ENCODE results near the gene FCHSD2.

The FCHSD2 gene

DNA sequence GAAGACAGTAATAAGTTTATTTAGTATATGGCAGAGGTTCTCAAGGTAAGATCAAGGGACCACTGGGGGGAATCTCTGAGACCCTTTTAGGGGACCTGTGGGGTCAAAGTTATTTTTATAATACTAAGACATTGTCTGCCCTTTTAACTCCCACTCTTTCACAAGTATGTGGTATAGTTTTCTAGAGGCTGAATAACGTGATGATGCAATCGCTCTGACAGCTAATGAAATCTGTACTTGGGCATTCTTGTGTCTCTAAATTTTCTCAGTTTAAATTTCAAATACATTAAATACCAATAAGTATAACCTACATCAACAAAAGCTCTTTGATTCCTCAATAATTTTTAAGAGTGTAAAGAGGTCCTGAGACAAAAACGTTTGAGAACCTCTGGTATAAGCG lies 180.0 kb downstream of the FCHSD2 start:
- DNase-seq, result no peak

DNA sequence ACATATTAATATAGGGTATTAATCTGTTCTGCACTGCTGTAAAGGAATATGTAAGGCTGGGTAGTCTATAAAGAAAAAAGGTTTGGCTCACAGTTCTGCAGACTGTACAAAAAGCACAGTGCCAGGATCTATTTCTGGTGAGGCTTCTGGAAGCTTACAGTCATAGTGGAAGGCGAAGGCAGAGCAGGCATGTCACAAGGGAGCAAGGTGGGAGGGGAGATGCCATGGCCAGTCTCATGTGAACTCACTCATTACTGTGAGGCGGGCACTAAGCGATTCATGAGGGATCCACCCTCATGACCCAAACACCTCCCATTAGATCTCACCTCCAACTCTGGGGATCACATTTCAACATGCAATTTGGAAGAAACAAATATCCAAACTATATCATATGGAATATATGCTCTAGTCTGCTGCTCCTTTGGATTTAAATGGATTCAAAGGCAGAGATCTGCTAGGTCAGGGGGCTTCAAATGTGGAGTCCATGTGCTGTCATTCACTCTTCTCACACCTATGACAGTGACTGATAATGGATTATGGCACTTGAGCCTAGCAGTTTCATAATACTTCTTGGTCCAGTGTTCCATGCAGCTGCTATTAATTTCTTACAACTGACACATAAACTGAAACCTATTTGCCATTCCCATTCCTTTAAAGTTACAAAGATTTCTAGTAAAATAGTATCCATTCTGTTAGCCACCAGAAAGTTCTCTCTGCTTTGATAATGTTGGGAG lies 182.0 kb downstream of the FCHSD2 start:
- DNase-seq, result no peak

DNA sequence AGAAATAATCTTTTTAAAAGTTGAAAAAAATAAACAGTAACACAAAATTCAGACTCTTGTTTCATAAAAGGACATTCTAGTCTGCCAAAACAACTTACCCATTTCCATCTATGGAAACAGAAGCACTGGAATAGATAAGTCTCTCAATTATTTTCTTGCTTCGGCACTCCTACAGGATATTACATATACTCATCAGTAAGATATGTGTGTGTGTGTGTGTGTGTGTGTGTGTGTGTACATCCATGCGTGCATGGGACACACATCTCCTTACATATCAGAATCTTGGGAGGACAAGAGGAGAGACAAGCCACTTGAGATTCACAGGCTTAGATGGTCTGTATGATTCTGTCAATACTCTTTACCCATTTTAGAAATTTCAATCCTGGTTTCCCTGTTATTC lies 183.3 kb downstream of the FCHSD2 start:
- DNase-seq, result no peak

DNA sequence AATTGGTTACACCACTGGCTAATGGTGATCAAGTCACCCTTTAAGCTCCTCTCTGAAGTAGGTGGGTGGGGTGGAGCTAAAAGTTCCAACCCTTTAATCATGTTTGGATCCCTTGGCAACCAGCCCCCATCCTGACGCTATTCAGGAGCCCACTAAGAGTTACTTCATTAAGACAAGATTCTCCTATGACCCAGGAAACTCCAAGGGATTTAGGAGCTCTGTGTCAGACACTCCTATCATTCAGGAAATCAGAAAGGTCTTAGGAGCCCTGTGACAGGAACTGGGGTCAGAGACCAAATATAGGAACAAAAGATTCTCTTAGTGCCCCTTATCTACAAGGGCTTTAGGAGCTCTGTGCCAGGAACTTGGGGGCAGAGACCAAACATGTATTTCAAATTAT lies 186.7 kb downstream of the FCHSD2 start:
- DNase-seq, result no peak

DNA sequence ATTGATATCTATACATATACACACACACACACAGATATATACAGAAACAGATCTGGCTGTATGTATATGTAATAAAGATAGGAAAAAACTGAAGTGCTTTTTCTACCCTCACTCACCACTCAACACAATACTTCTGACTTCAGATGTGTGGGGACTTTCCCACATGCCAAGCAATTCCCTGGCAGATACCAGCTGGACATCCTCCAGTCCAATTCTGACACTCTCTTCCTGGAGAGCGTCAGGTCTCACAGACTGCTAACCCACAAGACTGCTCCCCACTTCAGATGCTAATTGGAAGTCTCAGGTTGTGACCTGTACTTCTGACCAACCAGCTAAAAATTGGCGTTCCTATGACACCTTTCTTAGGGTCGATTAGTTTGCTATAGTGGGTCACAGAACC lies 187.3 kb downstream of the FCHSD2 start:
- no peak for DNase-seq

DNA sequence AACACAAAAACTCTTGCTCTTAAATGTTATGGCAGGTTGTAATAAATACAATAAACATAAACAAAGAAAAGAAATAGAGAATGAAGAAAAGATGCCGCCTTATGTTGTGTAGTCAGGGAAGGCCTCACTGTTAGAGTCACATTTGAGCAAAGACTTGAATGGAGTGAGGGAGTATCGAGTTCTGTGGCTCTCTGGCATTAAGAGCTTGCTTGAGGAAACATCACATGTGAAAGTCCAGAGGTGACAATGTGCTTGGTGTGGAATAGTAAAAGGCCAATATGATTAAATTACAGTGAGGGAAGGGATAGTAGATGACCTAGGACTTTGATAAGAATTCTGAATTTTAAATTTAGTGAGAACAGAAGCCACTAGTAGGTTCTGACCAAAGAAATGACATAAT lies 188.5 kb downstream of the FCHSD2 start:
- no peak for DNase-seq

DNA sequence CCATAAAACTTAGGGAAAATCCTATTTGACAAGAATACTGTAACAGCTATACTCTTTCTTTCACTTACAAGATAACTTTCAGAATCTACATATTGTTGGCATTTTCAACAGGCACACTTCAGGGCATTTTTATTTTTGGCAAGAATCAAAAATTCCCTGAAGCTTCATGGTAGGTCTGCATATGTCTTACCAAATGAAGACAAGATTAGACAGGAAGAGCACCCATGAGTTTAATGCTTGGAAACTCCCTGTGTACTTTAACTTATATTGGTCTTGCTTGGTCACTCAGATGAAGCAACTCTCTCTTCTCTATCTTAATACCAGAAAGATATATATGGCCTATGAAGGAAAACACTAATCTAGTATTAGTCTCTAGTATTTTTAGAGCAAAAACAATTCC lies 190.2 kb downstream of the FCHSD2 start:
- DNase-seq, result no peak

DNA sequence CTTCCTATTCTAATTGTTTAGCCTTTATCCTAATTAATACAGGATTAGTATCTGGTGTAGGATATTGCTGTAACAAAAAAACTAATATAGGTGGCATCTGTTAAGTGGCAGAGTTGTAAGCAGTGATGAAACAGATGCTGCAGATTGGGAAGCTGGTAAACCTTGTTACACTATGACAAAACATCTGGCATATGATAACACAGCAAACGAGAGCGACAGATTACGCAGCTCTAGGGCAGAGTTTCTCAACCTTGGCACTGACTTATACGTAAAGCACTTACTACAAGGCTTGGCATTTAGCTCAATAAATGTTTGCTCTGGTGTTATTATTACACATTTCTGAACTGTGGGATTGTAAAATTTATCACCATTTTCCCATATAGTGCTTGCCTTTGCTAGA lies 190.9 kb downstream of the FCHSD2 start:
- no peak for DNase-seq

DNA sequence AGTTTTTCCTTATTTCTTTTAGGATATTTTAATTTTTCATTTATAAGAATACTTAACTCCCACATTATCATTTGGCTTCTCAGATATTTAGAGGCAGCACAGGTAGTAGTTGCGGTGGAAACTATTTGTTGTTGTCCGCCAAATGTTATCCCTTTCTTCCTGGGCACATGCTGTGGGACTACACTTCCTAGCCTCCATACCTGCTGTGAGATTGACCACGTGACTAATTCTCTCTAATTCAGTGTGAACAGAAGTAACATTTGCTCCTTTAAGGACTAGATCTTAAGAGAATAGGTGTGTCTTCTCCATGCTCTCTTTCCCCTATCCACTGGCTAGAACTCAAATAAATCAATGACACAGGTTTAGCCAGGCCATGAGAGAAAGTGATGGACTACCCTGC lies 191.4 kb downstream of the FCHSD2 start:
- DNase-seq, result no peak

DNA sequence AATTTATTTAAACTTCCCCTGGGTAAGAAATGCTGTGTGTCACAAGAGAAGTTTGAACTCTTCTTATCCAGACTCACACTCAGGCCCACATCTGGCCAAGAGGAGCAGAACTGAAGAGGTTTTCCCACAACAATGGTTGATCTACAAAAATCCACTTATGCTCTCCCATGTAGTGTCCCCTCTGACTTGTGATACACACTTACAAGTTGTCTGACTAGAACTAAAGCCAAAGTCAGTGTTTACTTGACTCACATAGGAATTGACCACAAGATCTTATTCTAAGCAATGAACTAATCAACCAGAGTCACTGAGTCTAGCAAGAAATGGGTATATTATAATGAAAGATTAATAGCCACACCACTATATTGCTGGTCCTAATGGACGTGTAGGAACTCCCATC lies 194.9 kb downstream of the FCHSD2 start:
- no peak for DNase-seq

DNA sequence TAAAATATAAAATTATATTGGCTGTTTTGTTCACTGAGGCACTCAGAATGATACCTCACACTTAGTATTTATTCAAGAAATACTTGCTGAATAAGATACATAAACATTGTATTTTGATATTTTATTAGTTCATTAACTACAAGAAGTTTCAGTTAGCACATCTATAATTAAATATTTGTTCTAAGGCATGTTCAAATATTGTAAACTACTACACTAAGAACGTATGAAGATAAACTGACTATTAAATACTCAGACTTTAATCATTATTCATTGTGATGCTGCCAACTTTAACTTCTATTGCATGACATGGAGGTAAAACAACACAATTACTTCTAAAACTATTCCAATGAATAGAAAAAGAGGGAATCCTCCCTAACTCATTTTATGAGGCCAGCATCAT lies 198.5 kb downstream of the FCHSD2 start:
- DNase-seq, result no peak

DNA sequence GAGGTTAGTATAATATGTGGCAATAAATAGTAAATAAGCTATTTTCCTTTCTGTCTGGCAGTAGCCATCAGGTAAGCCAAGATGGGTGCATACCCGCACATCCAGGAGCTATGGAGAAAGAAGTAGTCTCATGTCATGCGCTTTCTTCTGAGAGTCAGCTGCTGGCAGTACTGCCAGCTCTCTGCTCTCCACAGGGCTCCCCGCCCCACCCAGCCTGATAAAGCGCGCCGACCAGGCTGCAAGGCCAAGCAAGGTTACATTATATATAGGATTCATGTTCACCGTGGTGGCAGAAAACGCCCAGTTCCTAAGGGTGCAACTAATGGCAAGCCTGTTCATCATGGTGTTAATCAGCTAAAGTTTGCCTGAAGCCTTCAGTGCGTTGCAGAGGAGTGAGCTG lies 201.7 kb downstream of the FCHSD2 start:
- DNase-seq, result no peak

DNA sequence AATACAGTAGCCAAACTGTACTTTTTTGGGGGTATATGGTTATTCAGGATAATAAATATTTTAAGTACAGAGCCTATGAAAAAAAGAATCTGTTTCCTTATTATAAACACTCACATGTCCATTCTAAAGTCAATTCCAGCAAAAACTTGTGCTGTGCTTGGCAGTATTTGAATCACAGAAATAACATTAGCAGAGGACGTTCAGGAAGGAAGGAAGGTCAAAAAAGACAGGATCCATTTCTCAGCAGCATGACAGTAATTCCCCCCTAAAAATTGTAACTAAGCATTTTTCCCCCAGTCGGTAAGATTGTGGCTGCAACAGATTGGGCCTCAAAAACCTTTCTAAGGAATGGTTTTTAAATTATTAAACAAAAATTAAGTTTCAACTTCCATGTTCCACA lies 203.1 kb downstream of the FCHSD2 start:
- DNase-seq, result no peak

DNA sequence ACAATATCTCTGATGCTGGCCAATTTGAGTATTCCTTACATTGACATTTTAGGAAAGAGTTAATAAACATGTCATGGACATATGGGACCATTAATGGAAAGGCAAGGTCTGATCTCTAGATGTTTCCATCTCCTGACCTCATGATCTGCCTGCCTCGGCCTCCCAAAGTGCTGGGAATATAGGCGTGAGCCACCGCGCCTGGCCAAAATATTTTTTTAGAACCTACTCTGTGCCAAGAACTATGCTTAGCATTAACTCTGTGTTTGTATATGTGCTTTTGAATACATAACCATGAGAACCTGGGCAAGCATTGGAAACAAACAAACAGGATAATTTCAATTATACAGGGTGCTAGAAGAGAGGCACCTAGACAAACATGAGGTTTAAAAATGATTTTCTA lies 204.7 kb downstream of the FCHSD2 start:
- no peak for DNase-seq

DNA sequence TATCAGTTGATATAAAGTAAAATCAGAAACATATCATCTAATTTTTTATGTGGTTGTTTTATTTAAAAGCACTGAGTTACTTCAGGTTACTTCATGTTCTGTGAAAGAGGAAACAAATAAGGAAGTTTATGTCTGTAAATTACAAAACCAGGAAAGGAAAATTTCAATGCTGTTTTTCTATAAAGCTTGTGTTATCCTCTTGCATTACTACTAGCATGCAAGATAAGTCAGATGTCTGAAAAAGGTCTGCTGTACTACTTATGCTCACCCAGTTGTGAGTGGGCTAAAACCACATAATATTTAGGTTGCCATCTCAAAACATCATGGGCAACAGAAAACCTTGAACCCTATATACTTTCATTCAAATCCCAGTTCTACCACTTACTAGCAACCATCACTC lies 206.4 kb downstream of the FCHSD2 start:
- DNase-seq, result no peak

DNA sequence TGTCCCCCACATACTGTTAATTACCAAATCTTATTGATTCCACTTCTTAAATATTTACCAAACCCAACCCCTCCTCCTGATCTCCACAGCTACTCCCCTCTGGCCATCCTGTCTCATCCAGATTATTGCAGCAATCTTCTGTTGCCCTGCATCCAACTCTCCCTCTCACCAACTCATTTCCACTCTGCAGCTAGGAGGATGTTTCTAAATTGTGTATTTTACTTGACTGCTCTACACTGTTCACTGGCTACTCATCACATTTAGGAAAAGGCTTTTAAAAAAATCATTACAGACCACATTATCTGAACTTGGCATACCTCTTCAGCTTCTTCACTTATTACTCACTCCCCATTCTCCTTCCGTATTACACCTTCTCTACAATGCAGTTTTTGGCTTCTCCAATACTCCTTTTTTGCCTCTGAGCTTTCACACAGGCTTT lies 210.0 kb downstream of the FCHSD2 start:
- no peak for DNase-seq

DNA sequence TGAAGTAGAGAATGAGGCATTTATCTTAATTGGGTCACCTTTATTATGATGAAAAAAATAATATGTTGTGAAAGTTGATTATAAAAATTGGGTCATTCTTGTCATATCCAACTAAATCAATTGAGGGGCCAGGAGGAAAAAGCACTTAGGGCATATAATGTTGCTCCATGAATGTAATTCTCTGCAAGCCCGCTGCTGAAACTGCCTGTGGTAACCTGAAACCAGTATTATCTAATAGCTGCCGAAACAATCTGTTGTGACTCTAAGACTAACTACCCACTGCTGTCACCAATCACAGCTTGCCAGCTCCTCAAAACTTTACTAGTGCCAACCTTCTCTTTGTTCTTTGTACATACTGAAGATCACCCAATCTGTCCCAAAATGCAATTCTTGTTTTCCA lies 212.1 kb downstream of the FCHSD2 start:
- no peak for DNase-seq

DNA sequence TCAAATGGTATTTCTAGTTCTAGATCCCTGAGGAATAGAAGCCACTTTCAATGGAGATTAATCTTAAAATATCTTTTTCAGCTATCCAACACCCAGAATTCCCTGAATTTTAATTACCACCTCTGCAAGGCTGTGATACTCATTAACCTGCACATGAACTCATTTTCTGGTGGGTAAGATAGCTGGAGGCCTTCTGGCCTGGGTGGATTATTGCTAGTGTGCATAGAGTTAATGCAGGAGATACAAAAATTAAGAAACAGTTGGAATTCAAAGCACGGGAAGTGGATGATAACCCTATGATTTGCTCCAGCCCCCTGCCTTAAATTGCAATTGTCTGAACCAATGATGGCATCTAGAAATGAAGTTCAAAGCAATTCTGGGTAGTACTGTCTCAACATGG lies 212.9 kb downstream of the FCHSD2 start:
- no peak for DNase-seq

DNA sequence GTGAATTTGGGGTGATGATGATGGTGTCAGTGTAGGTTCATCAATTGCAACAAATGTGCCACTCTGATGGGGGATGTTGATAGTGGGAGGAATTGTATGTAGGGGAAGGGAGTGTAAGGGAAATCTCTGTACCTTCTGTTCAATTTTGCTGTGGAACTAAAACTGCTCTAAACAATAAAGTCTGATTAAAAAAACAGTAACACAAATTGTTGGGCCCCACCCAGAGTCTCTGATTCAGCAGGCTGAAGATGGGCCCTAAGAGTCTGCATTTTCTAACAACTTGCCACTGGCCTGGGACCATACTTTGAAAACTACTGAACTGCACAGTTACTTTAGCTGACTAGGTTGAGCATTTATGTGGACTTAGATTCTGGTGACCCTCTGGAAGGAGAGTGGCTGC lies 214.7 kb downstream of the FCHSD2 start:
- no peak for DNase-seq

DNA sequence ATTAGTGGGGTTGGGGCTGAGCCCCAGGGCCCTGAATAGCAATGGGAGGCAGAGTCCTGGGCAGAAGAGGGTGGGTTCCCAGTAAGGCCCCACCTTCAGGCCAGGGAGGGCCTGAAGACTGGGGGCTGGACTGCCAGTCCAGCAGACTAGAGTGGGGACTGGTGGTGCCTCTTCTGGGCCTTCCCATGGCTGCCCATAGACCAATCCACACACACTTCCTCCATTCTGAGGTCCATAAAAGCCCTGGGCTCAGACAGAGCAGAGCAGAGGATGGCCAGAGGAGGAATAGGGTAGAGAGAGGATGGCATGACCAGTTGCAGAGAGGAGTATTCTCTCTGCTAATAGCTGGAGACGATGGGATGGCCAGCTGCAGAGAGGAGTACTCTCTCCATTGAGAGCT lies 216.0 kb downstream of the FCHSD2 start:
- DNase-seq, result no peak

DNA sequence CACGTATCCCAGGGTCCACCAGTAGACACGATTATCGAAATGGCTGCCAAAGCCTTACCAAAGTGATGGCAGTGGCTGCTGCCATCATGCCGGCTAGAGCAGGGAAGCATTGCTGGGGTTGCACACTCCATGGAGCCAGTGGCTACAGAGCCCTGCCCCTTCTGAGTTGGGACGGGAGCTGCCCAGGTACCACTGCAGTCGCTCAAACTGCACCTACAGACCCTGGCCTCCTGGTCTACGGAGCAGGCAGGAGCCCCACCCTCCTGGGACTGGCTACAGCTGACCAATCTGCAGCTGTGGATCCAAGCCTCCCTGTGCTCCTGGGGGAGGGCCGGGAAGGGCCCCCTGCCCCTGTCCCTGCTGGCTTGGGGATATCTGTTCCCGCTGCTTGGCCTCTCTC lies 216.5 kb downstream of the FCHSD2 start:
- no peak for DNase-seq

DNA sequence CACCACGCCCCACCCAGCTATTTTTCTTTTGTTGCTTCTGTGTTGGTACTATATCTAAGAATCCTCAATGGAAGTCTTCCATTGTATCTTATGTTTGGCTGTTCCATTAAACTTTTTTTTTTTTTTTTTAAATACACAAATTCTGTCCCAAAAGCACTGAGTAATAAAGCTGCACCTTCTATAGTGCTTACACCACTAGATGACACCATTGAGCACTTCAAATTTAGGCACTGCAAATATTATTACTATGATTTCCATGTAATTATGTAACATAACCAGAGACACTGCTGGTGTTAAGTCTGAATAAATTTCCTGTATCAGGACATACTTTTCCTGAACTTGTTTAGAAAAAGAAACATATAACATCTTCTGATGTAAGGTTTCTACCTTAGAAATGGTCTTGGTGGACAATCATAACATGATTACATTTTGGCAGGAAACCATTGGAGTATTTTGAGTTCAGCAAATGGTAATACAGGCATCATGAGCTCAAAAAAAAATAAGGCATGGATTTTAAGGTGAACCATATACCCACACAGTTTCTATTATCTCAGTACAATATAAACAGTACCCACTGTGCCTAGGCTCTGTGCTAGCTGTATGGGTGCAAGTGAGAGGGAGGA lies 217.4 kb downstream of the FCHSD2 start:
- DNase-seq, result no peak

DNA sequence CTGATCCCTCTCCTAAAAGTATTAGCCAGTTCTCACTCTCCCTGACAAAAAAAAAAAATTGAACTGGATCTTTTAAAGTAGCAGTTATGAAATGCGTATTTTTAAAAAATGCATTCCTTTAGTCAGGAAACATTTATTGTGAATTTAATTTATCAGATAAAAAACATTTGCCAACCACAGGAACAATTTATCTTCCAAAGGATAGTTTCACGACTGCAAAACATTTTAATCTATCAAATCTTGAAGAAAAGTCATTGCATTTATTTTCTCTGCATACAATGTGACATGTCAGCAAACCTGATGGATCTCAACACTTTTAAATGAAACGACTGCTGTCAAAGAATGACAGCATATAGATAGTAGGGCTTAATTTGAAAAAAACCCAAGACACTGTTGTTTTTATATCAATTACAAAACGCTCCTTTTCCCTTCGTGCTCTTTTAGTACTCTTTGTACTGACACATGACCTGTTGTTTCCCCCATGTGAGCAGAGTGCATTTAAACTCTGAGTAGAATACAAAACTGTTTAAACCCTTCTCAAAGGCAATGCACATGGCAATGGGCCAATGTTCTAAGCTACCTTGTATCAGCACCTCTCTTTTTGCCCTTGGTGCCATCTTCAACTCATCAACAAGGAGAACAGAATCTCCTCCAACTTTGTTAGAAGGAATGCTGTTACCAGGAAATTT lies 220.9 kb downstream of the FCHSD2 start:
- DNase-seq, result no peak

DNA sequence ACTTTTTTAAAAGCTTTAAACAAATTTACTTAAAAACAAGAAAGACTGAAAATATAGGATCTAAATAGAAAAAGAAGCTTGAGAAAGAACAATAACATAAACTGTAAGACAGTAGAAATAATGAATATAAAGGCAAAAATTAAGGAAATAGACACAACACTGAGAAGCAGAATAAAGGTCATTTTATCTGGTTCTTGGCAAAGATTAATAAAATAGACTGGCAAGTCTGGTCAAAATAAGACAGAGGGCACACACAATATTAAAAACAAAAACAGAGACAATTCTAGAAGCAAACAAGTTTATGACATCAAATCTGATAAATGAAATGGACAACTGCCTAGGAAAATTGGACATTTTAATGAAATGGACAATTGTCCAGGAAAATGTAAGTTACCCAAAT lies 222.1 kb downstream of the FCHSD2 start:
- DNase-seq, result no peak

DNA sequence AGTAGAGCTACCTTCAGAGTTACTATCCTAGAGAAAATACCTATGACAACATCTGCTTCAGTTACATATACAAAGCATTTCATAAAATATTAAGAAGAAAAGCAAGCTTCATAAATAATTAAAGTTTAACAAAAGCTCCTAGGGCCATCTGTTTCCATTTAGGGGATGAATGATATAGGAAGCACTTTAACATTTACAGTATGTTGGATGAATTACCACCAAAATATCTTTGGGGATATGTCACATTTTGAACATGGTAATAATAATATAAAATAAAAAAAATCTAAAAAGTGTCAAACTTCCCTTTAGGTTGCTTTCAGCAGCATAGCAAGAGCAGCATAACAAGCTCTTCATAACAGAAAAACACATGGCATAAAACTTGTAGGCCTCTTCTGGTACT lies 223.3 kb downstream of the FCHSD2 start:
- no peak for DNase-seq

Data from NK-92 treated with Interleukin-12 subunit alpha and Interleukin-12 subunit beta, amount 100 ng/mL, for 24 hours (cell line).